AG04449 (cell line): ENCODE data around the gene DCAKD.

Experiments
- CTCF ChIA-PET: fragments of 350-600 bp; formaldehyde crosslinking; extraction: SDS; loops from one replicate; lab custom pipeline; 2021; ENCODE audit warnings: antibody characterized with exemption; lab: Yijun Ruan, JAX
- POLR2A ChIA-PET: fragments of 400-600, 350-600 bp; formaldehyde crosslinking; extraction: SDS; loops from one replicate; lab custom pipeline; 2020; ENCODE audit warnings: antibody characterized with exemption, inconsistent platforms; lab: Yijun Ruan, JAX
- DNase-seq: peaks from one replicate; pipeline ENCODE4 v3.0.0-alpha.2; 2010; ENCODE audit warnings: low read depth, low spot score
- H3K4me3 ChIP-seq: 2 replicates; pipeline ENCODE4 v1.5.1; 2011; ENCODE audit warnings: low read depth, mild to moderate bottlenecking, control low read depth, low read length
- CTCF ChIP-seq: IDR thresholded peaks from one replicate; pipeline ENCODE4 v1.5.1; 2011; ENCODE audit warnings: mild to moderate bottlenecking, moderate library complexity, low read length, control low read depth, inconsistent platforms; ENCODE audit not compliant: insufficient read depth; ENCODE audit errors: missing control alignments

Gene DCAKD

GRCh38 chr17:45022288-45022648 lies 29.2 kb downstream of the DCAKD start:
- no peak for TF ChIP-seq CTCF
- ChIA-PET POLR2A (no interaction called here), CTCF (interaction anchor here (0.6 to 18.0 kb wide), 55 partner anchors 8 to 1273 kb away, joined by 3 to 673 read pairs (median 5); partner anchors contain the start of genes ACBD4, C1QL1, EFTUD2 and GFAP)
- DNase-seq = no peak
- H3K4me3 ChIP-seq = no peak overlapping the region

- CTCF ChIA-PET = interaction anchor here (0.6 to 18.0 kb wide), 63 partner anchors 7 to 1273 kb away, joined by 3 to 673 read pairs (median 5); partner anchors contain the start of genes ACBD4, C1QL1, EFTUD2 and GFAP
- DNase-seq = no peak
- H3K4me3 ChIP-seq = peak overlapping the region; percentile 53
- TF ChIP-seq CTCF = peak; percentile 64
- POLR2A ChIA-PET = no interaction called here
Observed at GRCh38 chr17:45021607-45022287, 29.7 kb downstream of the DCAKD start.

GRCh38 chr17:45020354-45021138 lies 30.9 kb downstream of the DCAKD start:
- no peak overlapping the region for H3K4me3 ChIP-seq
- POLR2A ChIA-PET = interaction anchor here (0.6 to 1.5 kb wide), 5 partner anchors 17 to 174 kb away, joined by 3 to 5 read pairs (median 3); no protein-coding TSS in a partner anchor
- no peak for TF ChIP-seq CTCF
- CTCF ChIA-PET = interaction anchor here (0.8 to 18.0 kb wide), 27 partner anchors 10 to 246 kb away, joined by 3 to 673 read pairs (median 13); partner anchors contain the start of genes ACBD4, EFTUD2 and GFAP
- DNase-seq = no peak

- POLR2A ChIA-PET = interaction anchor here (0.6 kb wide), 1 partner anchor 120 kb away, joined by 3 read pairs; the partner anchor contains the start of gene EFTUD2
- no peak for DNase-seq
- H3K4me3 ChIP-seq = peak overlapping the region; percentile 58
- CTCF ChIA-PET = interaction anchor here (0.6 to 18.0 kb wide), 29 partner anchors 8 to 244 kb away, joined by 3 to 673 read pairs (median 10); partner anchors contain the start of genes ACBD4, DCAKD, EFTUD2 and GFAP
- peak; percentile 37 for TF ChIP-seq CTCF
Observed at GRCh38 chr17:45018848-45019711, 32.4 kb downstream of the DCAKD start.

GRCh38 chr17:45018514-45018847 lies 33.0 kb downstream of the DCAKD start:
- H3K4me3 ChIP-seq = peak overlapping the region; percentile 58
- ChIA-PET CTCF (interaction anchor here (0.7 to 18.0 kb wide), 15 partner anchors 10 to 142 kb away, joined by 3 to 673 read pairs (median 44); partner anchors contain the start of genes ACBD4, EFTUD2 and GFAP), POLR2A (no interaction called here)
- TF ChIP-seq CTCF = no peak
- DNase-seq = no peak
